ENCODE measurements around the gene TRAF3.

DNA sequence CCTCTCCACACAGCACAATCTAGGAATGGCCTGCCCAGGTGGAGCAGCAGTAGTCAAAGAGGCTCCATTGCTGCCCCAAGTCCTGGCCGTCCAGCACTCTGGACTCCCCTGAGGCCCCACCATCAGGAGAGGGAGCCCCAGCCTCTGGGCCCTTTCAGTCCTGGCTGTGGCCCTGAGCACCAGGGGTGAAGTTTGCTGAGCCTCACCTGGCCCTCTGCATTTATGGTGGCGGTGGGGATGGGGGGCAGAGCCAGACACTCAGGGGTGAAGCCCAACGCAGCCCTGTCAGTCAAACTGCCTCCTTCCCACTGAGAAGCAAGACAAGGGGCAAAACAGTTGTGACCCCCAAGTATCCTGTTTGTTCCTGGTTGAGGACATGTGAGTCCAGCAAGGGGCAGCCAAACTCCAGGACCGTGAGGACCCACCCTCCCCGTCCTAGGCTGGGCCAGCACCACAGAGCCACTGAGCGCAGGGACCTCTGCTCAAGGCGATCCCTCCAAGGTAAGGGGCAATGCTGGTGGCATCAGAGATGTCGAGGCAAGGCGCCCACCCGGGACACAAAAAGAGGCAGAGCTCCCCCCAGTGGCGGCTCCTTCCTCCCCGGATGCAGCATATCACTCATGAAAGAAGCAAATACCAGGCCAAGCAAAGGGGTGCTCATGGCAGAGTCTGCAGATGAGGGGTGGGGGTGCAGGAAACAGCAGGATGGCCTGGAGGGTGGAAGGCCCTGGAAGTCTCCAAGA is 140.4 kb downstream of the TRAF3 start:
- TF ChIP-seq TAF1 (IDR thresholded peaks at IDR 0.05; ENCODE audit: low read depth) (no peak), RAD21 (IDR thresholded peaks at IDR 0.05; ENCODE audit: low read depth) (peak; percentile 80), EP300 (IDR thresholded peaks at IDR 0.05; ENCODE audit: borderline replicate concordance) (no peak), FOXM1 (IDR thresholded peaks at IDR 0.05; ENCODE audit: borderline replicate concordance, low read depth) (no peak), CEBPB (IDR thresholded peaks at IDR 0.05) (no peak), TEAD4 (IDR thresholded peaks at IDR 0.05) (no peak), EGR1 (IDR thresholded peaks at IDR 0.05) (no peak)
- TF ChIP-seq, protein P1, sequence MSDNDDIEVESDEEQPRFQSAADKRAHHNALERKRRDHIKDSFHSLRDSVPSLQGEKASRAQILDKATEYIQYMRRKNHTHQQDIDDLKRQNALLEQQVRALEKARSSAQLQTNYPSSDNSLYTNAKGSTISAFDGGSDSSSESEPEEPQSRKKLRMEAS (IDR thresholded peaks at IDR 0.05) = no peak
